Endothelial cell (in vitro differentiated cells): ENCODE results near the gene PTCRA. TPM values are rescaled to one million over a fixed set of nuclear protein-coding genes. Genes with fewer than 3 reads are reported as not detected.
"Not testable (repeated sequence)": the region's sequence is repeated elsewhere in the genome, so short reads cannot be mapped to it uniquely, and the experiment has no call there.

Experiments used
- DNase-seq: peaks from one replicate; pipeline ENCODE4 v3.0.0; 2021; ENCODE audit warnings: low spot score
- H3K27ac Mint-ChIP-seq: one replicate; pipeline ENCODE4 v1.8.0; 2021; ENCODE audit warnings: mixed read lengths, inconsistent platforms; ENCODE audit not compliant: unreplicated experiment
- H3K27me3 Mint-ChIP-seq: one replicate; pipeline ENCODE4 v1.8.0; 2021; ENCODE audit warnings: mild to moderate bottlenecking, moderate library complexity, mixed read lengths, inconsistent platforms; ENCODE audit not compliant: unreplicated experiment
- H3K36me3 Mint-ChIP-seq: one replicate; pipeline ENCODE4 v1.8.0; 2021; ENCODE audit warnings: mild to moderate bottlenecking, low read depth, mixed read lengths, inconsistent platforms; ENCODE audit not compliant: unreplicated experiment
- H3K4me1 Mint-ChIP-seq: one replicate; pipeline ENCODE4 v1.8.0; 2021; ENCODE audit warnings: mild to moderate bottlenecking, mixed read lengths, inconsistent platforms; ENCODE audit not compliant: unreplicated experiment
- H3K4me3 Mint-ChIP-seq: one replicate; pipeline ENCODE4 v1.8.0; 2021; ENCODE audit warnings: mild to moderate bottlenecking, mixed read lengths, inconsistent platforms; ENCODE audit not compliant: unreplicated experiment
- H3K9me3 Mint-ChIP-seq: one replicate; pipeline ENCODE4 v1.8.0; 2021; ENCODE audit warnings: mixed read lengths, inconsistent platforms; ENCODE audit not compliant: unreplicated experiment
- total RNA-seq: library from RNA; stranded (reverse); fragmentation: NEBNext Ultra II Directional; extraction: Animal tissue kit (Norgen Biotek cat#: 25700); gene quantifications from one replicate; pipeline ENCODE4 v1.2.1, GENCODE V29; 2021; ENCODE audit not compliant: unreplicated experiment
- TF ChIP-seq, protein P1 (sequence below): fragments of 200-600 bp; sonication (generic); IDR thresholded peaks from one replicate; pipeline ENCODE4 v1.5.0; 2021; ENCODE audit warnings: antibody characterized with exemption; ENCODE audit not compliant: unreplicated experiment

Gene PTCRA
- total RNA-seq, 1 donor from 2014 or later, result not detected

DNA sequence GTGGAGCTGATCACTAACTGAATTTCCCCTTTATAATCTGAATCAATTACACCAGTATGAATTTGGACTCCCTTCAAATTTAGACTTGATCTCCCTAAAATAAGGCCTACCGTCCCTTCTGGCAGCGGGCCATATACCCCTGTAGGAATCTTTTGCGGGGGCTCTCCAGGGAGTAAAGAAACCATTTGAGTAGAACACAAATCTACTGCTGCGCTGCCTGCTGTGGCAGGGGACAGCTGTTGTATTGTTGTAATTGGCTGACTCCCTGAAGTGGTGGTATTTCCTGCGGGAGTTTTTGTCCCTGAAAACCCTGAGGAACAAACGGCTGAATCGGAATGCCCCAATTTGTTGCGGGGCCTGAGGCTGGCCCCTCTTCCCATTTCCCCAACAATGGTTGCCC, 16.0 kb upstream of the PTCRA start:
- Mint-ChIP-seq H3K36me3 (no peaks in the 10 kb centered on the region), H3K4me1 (peaks cover 25% of the 10 kb centered on the region), H3K27me3 (no peaks in the 10 kb centered on the region), H3K9me3 (no peaks in the 10 kb centered on the region), H3K4me3 (no peak overlapping the region), H3K27ac (peak overlapping the region; percentile 85)
- DNase-seq, result no peak
- TF ChIP-seq, protein P1, sequence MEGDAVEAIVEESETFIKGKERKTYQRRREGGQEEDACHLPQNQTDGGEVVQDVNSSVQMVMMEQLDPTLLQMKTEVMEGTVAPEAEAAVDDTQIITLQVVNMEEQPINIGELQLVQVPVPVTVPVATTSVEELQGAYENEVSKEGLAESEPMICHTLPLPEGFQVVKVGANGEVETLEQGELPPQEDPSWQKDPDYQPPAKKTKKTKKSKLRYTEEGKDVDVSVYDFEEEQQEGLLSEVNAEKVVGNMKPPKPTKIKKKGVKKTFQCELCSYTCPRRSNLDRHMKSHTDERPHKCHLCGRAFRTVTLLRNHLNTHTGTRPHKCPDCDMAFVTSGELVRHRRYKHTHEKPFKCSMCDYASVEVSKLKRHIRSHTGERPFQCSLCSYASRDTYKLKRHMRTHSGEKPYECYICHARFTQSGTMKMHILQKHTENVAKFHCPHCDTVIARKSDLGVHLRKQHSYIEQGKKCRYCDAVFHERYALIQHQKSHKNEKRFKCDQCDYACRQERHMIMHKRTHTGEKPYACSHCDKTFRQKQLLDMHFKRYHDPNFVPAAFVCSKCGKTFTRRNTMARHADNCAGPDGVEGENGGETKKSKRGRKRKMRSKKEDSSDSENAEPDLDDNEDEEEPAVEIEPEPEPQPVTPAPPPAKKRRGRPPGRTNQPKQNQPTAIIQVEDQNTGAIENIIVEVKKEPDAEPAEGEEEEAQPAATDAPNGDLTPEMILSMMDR, result no peak

DNA sequence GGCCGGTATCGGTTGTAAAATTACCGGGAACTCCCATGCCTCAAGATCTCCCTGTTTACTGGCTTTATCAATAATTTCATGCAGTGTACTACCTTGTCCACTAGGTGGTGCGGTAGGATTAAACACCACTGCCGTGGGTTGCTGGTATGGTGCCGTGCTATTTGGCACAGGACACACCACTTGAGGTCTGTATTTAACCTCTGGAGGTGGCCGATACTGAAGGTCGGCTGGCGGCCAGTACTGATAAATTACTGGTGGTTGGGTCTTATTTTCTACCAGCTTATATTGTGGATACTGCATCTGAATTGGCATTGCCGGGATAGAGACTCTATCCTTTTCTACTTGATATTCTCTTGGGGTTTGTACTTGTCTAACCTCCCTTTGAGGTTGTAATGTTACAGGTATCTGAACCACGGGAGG, 14.3 kb upstream of the PTCRA start:
- peak; percentile 77 for DNase-seq
- Mint-ChIP-seq H3K36me3 (no peaks in the 10 kb centered on the region), H3K9me3 (no peaks in the 10 kb centered on the region), H3K4me1 (peaks cover 25% of the 10 kb centered on the region), H3K27me3 (no peaks in the 10 kb centered on the region), H3K27ac (no peak overlapping the region), H3K4me3 (no peak overlapping the region)
- TF ChIP-seq, protein P1, result peak; percentile 89

DNA sequence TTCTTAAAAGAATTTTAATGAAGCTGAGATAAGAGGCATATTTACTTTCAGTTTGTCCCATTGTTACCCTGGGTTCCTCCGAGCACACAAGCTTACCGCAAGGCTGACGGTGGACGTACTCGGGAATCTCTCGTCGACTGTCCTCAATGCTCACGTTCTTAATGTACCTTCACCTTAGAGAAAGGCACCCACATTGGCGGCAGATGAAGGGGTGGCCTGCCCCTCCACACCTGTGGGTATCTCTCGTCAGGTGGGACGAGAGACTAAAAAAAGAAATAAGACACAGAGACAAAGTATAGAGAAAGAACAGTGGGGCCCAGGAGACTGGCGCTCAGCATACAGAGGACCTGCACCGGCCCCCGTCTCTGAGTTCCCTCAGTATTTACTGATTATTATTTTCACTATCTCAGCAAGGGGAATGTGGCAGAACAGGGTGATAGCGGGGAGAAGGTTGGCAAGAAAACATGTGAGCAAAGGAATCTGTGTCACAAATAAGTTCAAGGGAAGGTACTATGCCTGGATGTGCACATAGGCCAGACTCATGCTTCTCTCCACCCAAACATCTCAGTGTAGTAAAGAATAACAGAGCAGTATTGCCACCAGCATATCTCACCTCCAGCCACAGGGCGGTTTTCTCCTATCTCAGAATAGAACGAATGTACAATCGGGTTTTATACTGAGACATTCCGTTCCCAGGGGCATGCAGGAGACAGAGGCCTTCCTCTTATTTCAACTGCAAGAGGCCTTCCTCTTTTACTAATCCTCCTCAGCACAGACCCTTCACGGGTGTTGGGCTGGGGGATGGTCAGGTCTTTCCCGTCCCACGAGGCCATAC, 13.2 kb upstream of the PTCRA start:
- not testable (repeated sequence) for H3K4me3 Mint-ChIP-seq, H3K36me3 Mint-ChIP-seq, DNase-seq, H3K27me3 Mint-ChIP-seq, H3K9me3 Mint-ChIP-seq
- H3K4me1 Mint-ChIP-seq, result peaks cover 25% of the 10 kb centered on the region
- peak overlapping the region; percentile 48 for H3K27ac Mint-ChIP-seq

DNA sequence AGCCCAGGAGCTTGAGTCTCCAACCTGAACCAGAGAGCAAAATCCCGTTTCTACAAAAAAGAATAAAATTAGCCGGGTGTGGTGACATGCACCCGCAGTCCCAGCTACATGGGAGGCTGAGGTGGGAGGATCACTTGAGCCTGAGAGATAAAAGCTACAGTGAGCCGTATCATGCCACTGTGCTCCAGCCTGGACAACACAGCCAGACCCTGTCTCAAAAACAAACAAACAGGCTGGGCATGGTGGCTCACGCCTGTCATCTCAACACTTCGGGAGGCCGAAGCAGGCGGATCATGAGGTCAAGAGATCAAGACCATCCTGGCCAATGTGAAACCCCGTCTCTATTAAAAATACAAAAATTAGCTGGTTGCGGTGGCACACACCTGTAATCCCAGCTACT, 11.4 kb upstream of the PTCRA start:
- Mint-ChIP-seq H3K4me3 (no peak overlapping the region), H3K4me1 (peaks cover 20% of the 10 kb centered on the region), H3K9me3 (no peaks in the 10 kb centered on the region), H3K27ac (no peak overlapping the region), H3K27me3 (no peaks in the 10 kb centered on the region), H3K36me3 (no peaks in the 10 kb centered on the region)
- TF ChIP-seq, protein P1, result no peak
- no peak for DNase-seq

DNA sequence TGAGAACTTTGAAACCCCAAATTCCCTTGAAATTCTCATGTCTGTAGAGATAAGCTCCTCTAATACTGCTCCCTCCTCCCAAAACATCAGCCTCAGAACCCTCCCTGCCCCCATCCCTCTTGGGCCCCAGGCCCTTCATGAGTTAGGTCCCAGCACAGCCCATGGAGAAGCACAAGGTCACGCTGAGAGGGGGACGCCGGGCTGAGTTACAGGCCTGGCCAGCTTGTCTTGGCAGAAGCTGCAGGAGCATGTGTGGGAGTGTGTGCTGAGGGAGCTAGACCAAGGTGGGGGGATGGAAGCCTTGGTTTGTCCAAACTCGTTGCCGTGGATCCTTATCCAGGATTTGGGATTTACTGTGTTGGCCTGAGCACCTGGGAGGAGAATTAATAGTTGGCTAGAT, 8.5 kb upstream of the PTCRA start:
- no peak for DNase-seq
- H3K9me3 Mint-ChIP-seq, result no peaks in the 10 kb centered on the region
- H3K36me3 Mint-ChIP-seq, result no peaks in the 10 kb centered on the region
- TF ChIP-seq, protein P1, result no peak
- H3K27me3 Mint-ChIP-seq, result peaks cover 2% of the 10 kb centered on the region
- H3K4me1 Mint-ChIP-seq, result peaks cover 9% of the 10 kb centered on the region
- no peak overlapping the region for H3K27ac Mint-ChIP-seq
- H3K4me3 Mint-ChIP-seq, result no peak overlapping the region
